Measurements from ENCODE around the gene PRL. TPM values are rescaled to one million over a fixed set of nuclear protein-coding genes. Genes with fewer than 3 reads are reported as not detected.

PRL gene
- total and polyA plus RNA-seq, 2 experiments from 2014 or later, result not detected

GRCh38 chr6:22313796-22314195 is 17.0 kb upstream of the PRL start (continued):
- TF ChIP-seq, protein P1, sequence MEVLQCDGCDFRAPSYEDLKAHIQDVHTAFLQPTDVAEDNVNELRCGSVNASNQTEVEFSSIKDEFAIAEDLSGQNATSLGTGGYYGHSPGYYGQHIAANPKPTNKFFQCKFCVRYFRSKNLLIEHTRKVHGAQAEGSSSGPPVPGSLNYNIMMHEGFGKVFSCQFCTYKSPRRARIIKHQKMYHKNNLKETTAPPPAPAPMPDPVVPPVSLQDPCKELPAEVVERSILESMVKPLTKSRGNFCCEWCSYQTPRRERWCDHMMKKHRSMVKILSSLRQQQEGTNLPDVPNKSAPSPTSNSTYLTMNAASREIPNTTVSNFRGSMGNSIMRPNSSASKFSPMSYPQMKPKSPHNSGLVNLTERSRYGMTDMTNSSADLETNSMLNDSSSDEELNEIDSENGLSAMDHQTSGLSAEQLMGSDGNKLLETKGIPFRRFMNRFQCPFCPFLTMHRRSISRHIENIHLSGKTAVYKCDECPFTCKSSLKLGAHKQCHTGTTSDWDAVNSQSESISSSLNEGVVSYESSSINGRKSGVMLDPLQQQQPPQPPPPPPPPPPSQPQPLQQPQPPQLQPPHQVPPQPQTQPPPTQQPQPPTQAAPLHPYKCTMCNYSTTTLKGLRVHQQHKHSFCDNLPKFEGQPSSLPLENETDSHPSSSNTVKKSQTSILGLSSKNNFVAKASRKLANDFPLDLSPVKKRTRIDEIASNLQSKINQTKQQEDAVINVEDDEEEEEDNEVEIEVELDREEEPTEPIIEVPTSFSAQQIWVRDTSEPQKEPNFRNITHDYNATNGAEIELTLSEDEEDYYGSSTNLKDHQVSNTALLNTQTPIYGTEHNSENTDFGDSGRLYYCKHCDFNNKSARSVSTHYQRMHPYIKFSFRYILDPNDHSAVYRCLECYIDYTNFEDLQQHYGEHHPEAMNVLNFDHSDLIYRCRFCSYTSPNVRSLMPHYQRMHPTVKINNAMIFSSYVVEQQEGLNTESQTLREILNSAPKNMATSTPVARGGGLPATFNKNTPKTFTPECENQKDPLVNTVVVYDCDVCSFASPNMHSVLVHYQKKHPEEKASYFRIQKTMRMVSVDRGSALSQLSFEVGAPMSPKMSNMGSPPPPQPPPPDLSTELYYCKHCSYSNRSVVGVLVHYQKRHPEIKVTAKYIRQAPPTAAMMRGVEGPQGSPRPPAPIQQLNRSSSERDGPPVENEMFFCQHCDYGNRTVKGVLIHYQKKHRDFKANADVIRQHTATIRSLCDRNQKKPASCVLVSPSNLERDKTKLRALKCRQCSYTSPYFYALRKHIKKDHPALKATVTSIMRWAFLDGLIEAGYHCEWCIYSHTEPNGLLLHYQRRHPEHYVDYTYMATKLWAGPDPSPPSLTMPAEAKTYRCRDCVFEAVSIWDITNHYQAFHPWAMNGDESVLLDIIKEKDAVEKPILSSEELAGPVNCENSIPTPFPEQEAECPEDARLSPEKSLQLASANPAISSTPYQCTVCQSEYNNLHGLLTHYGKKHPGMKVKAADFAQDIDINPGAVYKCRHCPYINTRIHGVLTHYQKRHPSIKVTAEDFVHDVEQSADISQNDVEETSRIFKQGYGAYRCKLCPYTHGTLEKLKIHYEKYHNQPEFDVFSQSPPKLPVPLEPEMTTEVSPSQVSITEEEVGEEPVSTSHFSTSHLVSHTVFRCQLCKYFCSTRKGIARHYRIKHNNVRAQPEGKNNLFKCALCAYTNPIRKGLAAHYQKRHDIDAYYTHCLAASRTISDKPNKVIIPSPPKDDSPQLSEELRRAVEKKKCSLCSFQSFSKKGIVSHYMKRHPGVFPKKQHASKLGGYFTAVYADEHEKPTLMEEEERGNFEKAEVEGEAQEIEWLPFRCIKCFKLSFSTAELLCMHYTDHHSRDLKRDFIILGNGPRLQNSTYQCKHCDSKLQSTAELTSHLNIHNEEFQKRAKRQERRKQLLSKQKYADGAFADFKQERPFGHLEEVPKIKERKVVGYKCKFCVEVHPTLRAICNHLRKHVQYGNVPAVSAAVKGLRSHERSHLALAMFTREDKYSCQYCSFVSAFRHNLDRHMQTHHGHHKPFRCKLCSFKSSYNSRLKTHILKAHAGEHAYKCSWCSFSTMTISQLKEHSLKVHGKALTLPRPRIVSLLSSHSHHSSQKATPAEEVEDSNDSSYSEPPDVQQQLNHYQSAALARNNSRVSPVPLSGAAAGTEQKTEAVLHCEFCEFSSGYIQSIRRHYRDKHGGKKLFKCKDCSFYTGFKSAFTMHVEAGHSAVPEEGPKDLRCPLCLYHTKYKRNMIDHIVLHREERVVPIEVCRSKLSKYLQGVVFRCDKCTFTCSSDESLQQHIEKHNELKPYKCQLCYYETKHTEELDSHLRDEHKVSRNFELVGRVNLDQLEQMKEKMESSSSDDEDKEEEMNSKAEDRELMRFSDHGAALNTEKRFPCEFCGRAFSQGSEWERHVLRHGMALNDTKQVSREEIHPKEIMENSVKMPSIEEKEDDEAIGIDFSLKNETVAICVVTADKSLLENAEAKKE (CRISPR knock-in tag; IDR thresholded peaks at IDR 0.05), result no peak
- no peak for TF ChIP-seq NANOG (IDR thresholded peaks at IDR 0.05; ENCODE audit: borderline replicate concordance)

GRCh38 chr6:22308939-22309338 is 12.1 kb upstream of the PRL start:
- TF ChIP-seq POLR2AphosphoS5 (IDR thresholded peaks at IDR 0.05; ENCODE audit: low read depth), result no peak
- TF ChIP-seq EZH2phosphoT487 (IDR thresholded peaks at IDR 0.05; ENCODE audit: unreplicated experiment), result no peak
- TF ChIP-seq ETS1 (IDR thresholded peaks at IDR 0.05), result no peak
- TF ChIP-seq EZH2 (IDR thresholded peaks at IDR 0.05; ENCODE audit: low read depth, unreplicated experiment), result no peak
- no peak for TF ChIP-seq JUNB (IDR thresholded peaks at IDR 0.05; ENCODE audit: unreplicated experiment)
- no peak overlapping the region for H2AFZ ChIP-seq
- no peaks in the 10 kb centered on the region for H3K9me2 ChIP-seq (ENCODE audit: insufficient read depth)
- peaks cover 16% of the 10 kb centered on the region for H3K36me3 ChIP-seq (ENCODE audit: insufficient read depth)
- H3K4me1 ChIP-seq (ENCODE audit: insufficient read depth), result no peaks in the 10 kb centered on the region
- no peak overlapping the region for H3K4me2 ChIP-seq
- H3K27me3 ChIP-seq (ENCODE audit: insufficient read depth), result no peaks in the 10 kb centered on the region
- peaks cover 6% of the 10 kb centered on the region; the same call in 2 of the 3 replicates for H3K4me1 Mint-ChIP-seq
- H3F3A ChIP-seq (replicated peaks; ENCODE audit: low read depth), result no peaks in the 10 kb centered on the region
- peaks cover 47% of the 10 kb centered on the region for H3K9me3 Mint-ChIP-seq
- H3K27ac ChIP-seq (ENCODE audit: low read depth), result no peak overlapping the region
- H4K20me1 ChIP-seq (replicated peaks; ENCODE audit: insufficient read depth), result no peaks in the 10 kb centered on the region
- no peak overlapping the region for H3K27ac Mint-ChIP-seq
- no peak overlapping the region for H3K4me3 Mint-ChIP-seq
- DNase-seq (ENCODE audit: low spot score), result no peak
- ATAC-seq, result no peak
- H3K79me2 ChIP-seq (replicated peaks; ENCODE audit: insufficient read depth), result no peaks in the 10 kb centered on the region
- H3K4me3 ChIP-seq, result no peak overlapping the region
- peaks cover 37% of the 10 kb centered on the region for H3K36me3 Mint-ChIP-seq (ENCODE audit: low read depth)
- no peaks in the 10 kb centered on the region for H3K27me3 Mint-ChIP-seq (ENCODE audit: insufficient read depth, low read depth, poor library complexity)

Measured in GM23338 (cell line).